Prostate gland (tissue), 2 donors: Measurements from ENCODE around the gene TOMM40.

ENCODE experiments used
- CTCF ChIP-seq, 4 experiments: fragments of 200-600 bp in 2 of 4; fragments of 450-650 bp in 2 of 4; sonication (generic) in 2 of 4; IDR thresholded peaks; 1 replicate in 3 of 4; 2 replicates in 1 of 4; pipeline ENCODE4 v1.5.1; 2016 to 2019; ENCODE audit warnings: antibody characterized with exemption in 4 of 4, mild to moderate bottlenecking in 2 of 4, moderate library complexity in 2 of 4
- POLR2A ChIP-seq: fragments of 450-650 bp; IDR thresholded peaks from one replicate; pipeline ENCODE4 v1.6.1; 2016; ENCODE audit warnings: antibody characterized with exemption, mild to moderate bottlenecking
- POLR2AphosphoS5 ChIP-seq: sonication (generic); formaldehyde crosslinking; IDR thresholded peaks from one replicate; pipeline ENCODE4 v1.6.1; 2017; ENCODE audit warnings: antibody characterized with exemption

DNA sequence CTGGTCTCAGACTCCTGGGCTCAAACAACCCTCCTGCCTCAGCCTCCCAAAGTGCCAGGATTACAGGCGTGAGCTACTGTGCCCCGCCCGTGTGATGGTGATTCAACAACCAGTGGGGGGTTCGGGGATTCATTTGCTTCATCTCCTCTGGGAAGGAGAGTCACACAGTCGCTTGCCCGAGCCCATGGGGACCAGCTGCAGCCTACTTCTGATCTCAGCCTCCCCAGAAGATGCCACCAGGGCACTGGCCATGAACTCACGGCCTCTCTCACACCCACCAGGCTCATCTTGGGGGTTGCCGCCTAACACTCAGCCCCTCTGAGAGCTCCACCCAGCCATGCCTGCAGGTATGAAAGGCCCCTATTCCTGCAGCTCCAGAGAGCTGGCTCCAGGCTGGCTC lies 6.8 kb downstream of the TOMM40 start:
- TF ChIP-seq POLR2AphosphoS5 (no peak), POLR2A (no peak), CTCF (IDR thresholded peaks at IDR 0.05) (no peak)
